ENCODE data around the gene MYO18B. TPM values are rescaled to one million over a fixed set of nuclear protein-coding genes. Genes with fewer than 3 reads are reported as not detected.

MYO18B gene
- total RNA-seq, 1 donor from 2014 or later = 1.9 TPM

- no peak for DNase-seq (ENCODE audit: low spot score, unreplicated experiment)
- TF ChIP-seq, protein P1, sequence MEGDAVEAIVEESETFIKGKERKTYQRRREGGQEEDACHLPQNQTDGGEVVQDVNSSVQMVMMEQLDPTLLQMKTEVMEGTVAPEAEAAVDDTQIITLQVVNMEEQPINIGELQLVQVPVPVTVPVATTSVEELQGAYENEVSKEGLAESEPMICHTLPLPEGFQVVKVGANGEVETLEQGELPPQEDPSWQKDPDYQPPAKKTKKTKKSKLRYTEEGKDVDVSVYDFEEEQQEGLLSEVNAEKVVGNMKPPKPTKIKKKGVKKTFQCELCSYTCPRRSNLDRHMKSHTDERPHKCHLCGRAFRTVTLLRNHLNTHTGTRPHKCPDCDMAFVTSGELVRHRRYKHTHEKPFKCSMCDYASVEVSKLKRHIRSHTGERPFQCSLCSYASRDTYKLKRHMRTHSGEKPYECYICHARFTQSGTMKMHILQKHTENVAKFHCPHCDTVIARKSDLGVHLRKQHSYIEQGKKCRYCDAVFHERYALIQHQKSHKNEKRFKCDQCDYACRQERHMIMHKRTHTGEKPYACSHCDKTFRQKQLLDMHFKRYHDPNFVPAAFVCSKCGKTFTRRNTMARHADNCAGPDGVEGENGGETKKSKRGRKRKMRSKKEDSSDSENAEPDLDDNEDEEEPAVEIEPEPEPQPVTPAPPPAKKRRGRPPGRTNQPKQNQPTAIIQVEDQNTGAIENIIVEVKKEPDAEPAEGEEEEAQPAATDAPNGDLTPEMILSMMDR (IDR thresholded peaks at IDR 0.05; ENCODE audit: unreplicated experiment) = no peak
- Mint-ChIP-seq H3K27me3 (no peaks in the 10 kb centered on the region), H3K4me3 (ENCODE audit: low read depth) (no peak overlapping the region), H3K36me3 (ENCODE audit: insufficient read depth) (no peaks in the 10 kb centered on the region), H3K27ac (no peak overlapping the region), H3K4me1 (ENCODE audit: low read depth) (peaks cover 8% of the 10 kb centered on the region), H3K9me3 (ENCODE audit: low read depth) (peaks cover 7% of the 10 kb centered on the region)
Observed at GRCh38 chr22:25962711-25963110, 220.7 kb downstream of the MYO18B start.

DNA sequence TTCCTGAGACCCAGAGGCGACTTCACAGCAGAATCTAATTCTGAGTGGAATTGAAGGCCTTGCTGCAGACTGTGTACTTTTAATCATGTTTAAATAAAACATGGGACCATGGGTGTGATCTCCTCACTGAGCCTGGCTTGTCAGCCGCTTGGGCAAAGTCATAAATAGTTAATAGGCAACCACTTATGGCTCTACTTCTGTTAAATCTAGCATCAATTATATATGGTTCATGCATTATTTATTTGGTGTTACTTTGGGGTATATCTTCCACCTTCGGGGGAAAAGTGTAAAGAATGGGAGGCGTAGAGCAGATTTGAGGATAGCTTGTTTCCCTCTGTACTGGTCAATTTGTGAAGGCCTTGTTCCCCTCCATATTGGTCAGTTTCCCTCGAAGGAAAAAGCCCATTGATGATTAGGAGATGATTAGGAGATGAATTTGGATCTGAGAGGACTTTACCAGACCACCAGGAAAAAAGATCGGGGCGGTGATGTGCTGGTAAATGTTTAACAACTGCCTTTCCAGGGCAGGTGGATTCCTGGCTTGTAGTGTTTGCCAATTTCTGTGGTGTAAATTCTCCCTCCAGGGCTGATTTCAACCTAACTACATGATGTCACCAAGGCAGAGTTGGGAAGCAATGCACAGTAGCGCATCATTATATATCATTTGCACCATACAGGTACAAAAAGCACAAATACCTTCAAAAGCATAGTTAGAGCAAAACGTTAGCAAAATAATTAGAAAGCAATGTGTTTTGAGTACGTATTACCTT is 223.2 kb downstream of the MYO18B start:
- DNase-seq (ENCODE audit: low spot score, unreplicated experiment) = no peak
- no peak overlapping the region for H3K4me3 Mint-ChIP-seq (ENCODE audit: low read depth)
- H3K36me3 Mint-ChIP-seq (ENCODE audit: insufficient read depth) = no peaks in the 10 kb centered on the region
- H3K9me3 Mint-ChIP-seq (ENCODE audit: low read depth) = peaks cover 7% of the 10 kb centered on the region
- H3K27ac Mint-ChIP-seq = no peak overlapping the region
- TF ChIP-seq, protein P1 (IDR thresholded peaks at IDR 0.05; ENCODE audit: unreplicated experiment) = no peak
- peaks cover 8% of the 10 kb centered on the region for H3K4me1 Mint-ChIP-seq (ENCODE audit: low read depth)
- peaks cover 4% of the 10 kb centered on the region for H3K27me3 Mint-ChIP-seq

- H3K9me3 Mint-ChIP-seq (ENCODE audit: low read depth) = peaks cover 7% of the 10 kb centered on the region
- peaks cover 8% of the 10 kb centered on the region for H3K27me3 Mint-ChIP-seq
- no peaks in the 10 kb centered on the region for H3K36me3 Mint-ChIP-seq (ENCODE audit: insufficient read depth)
- no peak overlapping the region for H3K4me3 Mint-ChIP-seq (ENCODE audit: low read depth)
- no peak for DNase-seq (ENCODE audit: low spot score, unreplicated experiment)
- H3K4me1 Mint-ChIP-seq (ENCODE audit: low read depth) = peaks cover 11% of the 10 kb centered on the region
- TF ChIP-seq, protein P1 (IDR thresholded peaks at IDR 0.05; ENCODE audit: unreplicated experiment) = no peak
- no peak overlapping the region for H3K27ac Mint-ChIP-seq
Observed at GRCh38 chr22:25966448-25966913, 224.5 kb downstream of the MYO18B start.

GRCh38 chr22:25969286-25969685 is 227.3 kb downstream of the MYO18B start:
- peaks cover 7% of the 10 kb centered on the region for H3K9me3 Mint-ChIP-seq (ENCODE audit: low read depth)
- DNase-seq (ENCODE audit: low spot score, unreplicated experiment) = no peak
- TF ChIP-seq, protein P1 (IDR thresholded peaks at IDR 0.05; ENCODE audit: unreplicated experiment) = no peak

GRCh38 chr22:25969901-25970300 is 227.9 kb downstream of the MYO18B start:
- H3K4me1 Mint-ChIP-seq (ENCODE audit: low read depth) = peaks cover 11% of the 10 kb centered on the region
- TF ChIP-seq, protein P1 (IDR thresholded peaks at IDR 0.05; ENCODE audit: unreplicated experiment) = no peak
- DNase-seq (ENCODE audit: low spot score, unreplicated experiment) = no peak
- peaks cover 9% of the 10 kb centered on the region for H3K27me3 Mint-ChIP-seq
- peaks cover 7% of the 10 kb centered on the region for H3K9me3 Mint-ChIP-seq (ENCODE audit: low read depth)
- no peak overlapping the region for H3K4me3 Mint-ChIP-seq (ENCODE audit: low read depth)
- H3K36me3 Mint-ChIP-seq (ENCODE audit: insufficient read depth) = no peaks in the 10 kb centered on the region
- no peak overlapping the region for H3K27ac Mint-ChIP-seq

More at GRCh38 chr22:25969286-25969685, 227.3 kb downstream of the MYO18B start:
- no peak overlapping the region for H3K4me3 Mint-ChIP-seq (ENCODE audit: low read depth)
- peaks cover 9% of the 10 kb centered on the region for H3K27me3 Mint-ChIP-seq
- H3K4me1 Mint-ChIP-seq (ENCODE audit: low read depth) = peaks cover 11% of the 10 kb centered on the region
- no peak overlapping the region for H3K27ac Mint-ChIP-seq
- no peaks in the 10 kb centered on the region for H3K36me3 Mint-ChIP-seq (ENCODE audit: insufficient read depth)

All from progenitor cell of endocrine pancreas (in vitro differentiated cells).